Suppressor macrophage (primary cell): ENCODE measurements around the gene CD40LG.

Experiments used
- DNase-seq, 4 experiments: peaks; one replicate each; pipeline ENCODE4 v3.0.0-alpha.2; 2020 to 2022

CD40LG gene

GRCh38 chrX:136650811-136651210, 2.9 kb downstream of the CD40LG start:
- DNase-seq, result no peak

- no peak for DNase-seq
These were observed 5.1 kb downstream of the CD40LG start for GRCh38 chrX:136652822-136653723.

GRCh38 chrX:136656361-136656964, 8.5 kb downstream of the CD40LG start:
- DNase-seq, result no peak

GRCh38 chrX:136658151-136658550, 10.2 kb downstream of the CD40LG start:
- DNase-seq, result no peak

DNA sequence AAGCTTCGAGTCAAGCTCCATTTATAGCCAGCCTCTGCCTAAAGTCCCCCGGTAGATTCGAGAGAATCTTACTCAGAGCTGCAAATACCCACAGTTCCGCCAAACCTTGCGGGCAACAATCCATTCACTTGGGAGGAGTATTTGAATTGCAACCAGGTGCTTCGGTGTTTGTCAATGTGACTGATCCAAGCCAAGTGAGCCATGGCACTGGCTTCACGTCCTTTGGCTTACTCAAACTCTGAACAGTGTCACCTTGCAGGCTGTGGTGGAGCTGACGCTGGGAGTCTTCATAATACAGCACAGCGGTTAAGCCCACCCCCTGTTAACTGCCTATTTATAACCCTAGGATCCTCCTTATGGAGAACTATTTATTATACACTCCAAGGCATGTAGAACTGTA, 11.2 kb downstream of the CD40LG start:
- DNase-seq, result no peak

DNA sequence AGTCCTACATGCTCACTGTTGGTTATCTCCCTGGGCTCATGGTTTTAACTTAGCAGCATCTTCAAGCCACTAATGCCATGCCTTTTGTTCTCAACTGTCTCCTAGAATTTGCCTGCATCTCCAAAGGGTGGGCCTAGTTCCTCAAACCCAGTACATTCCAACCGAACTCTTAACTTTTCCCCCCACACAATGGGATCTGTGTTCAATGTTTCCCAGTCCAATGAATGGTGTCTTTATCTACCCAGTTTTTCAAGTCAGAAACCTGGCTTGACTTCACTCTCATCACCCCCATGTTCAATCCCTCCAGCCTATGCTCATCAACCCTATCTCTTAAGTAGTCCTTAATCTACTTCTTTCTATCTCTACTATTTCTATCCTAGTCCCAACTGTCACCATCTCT, 12.9 kb downstream of the CD40LG start:
- DNase-seq, result no peak

DNA sequence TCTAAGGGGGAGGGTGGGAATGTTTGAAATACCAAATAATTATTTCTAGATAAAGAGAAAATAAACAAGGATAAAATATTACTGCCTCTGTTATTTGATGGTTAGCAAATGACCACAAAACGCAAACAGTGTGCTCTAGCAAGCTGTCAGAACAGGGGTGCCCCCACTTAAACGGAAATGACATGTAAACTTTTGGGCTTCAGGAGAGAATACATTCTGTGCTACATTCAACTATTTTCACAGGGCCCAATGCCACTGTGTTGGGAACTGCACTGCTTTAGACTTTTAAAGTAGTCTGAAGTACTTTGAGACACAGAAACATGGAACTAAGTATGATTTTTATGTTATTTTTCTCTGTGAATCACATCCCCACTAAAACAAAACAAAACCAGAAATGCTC, 14.1 kb downstream of the CD40LG start:
- DNase-seq, result no peak

- no peak for DNase-seq
These were observed 15.0 kb downstream of the CD40LG start for GRCh38 chrX:136662976-136663375.

- DNase-seq, result peak; percentile 10 to 47 (median 27)
These were observed 17.4 kb downstream of the CD40LG start for GRCh38 chrX:136665258-136665900.

- DNase-seq, result peak in 3 of 4 experiments; percentile 1 to 32 (median 2)
These were observed 18.1 kb downstream of the CD40LG start for GRCh38 chrX:136666088-136666487.

GRCh38 chrX:136667446-136668168, 19.6 kb downstream of the CD40LG start:
- no peak for DNase-seq

DNA sequence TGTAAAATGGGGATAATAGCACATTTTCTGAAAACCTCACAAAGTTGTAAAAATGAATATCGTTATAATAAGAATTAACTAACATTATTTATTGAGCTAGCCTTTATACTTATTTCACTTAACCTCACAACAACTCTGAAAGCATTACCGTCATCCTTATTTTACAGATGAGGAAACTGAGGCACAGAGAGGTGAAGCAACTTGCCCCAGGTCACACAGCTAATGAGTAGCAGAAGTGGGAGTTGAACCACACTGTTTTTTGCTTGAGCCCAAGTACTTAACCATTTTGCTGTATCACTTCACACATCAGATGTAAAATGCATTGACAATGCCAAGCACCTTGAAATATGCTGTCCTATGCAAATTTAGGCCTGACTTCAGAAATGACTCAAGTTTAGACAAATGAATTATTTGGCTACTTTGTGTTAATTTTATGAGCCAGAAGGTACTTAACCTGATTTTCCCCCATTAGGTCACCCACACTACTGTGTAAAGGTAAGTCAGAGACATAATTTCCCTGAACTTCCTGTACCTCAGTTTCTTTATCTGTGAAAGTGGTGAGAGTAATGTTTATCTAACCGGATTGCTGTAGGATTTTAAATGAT, 23.1 kb downstream of the CD40LG start:
- DNase-seq, result no peak

GRCh38 chrX:136674270-136674985, 26.5 kb downstream of the CD40LG start:
- DNase-seq, result no peak

DNA sequence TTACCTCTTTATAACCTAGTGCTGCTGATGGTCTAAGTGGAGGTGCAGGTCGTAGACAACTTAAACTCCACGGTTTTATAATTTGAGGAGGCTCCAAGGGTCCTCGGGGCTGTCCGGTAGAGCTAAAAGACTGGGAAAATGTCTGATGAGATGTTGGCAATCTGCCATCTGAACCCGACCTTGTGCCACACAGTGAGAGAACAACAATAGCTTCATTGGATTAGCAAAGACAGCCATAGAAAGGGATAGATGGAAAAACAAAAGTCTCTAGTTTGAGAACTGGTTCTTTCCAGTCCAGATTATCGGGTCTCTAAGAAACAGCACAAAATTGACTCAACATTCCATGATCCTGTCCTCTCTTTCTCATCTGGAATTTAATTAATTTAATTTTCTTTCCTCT, 31.6 kb downstream of the CD40LG start:
- DNase-seq, result no peak

GRCh38 chrX:136684120-136684519, 36.2 kb downstream of the CD40LG start:
- no peak for DNase-seq

DNA sequence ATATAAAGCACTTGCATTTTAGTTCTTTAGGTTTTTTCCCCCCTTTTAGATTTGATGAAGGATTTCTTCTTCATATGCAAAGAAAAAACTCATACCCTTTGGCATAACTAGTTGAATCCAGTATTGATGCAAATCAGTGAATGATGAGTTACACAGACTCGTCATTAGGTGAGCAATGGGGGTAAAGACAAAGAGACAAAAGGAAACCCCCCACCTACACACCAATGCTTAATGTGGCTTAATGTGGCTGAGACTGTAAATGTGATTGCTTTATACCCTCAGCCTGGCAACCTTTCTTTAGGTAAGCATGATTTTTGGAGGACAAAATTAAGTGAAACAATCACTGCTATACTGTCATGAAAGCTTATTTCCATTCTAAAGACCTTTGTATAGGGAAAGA, 39.5 kb downstream of the CD40LG start:
- DNase-seq, result no peak

GRCh38 chrX:136689436-136689835, 41.5 kb downstream of the CD40LG start:
- DNase-seq, result no peak

- DNase-seq, result no peak
These were observed 43.3 kb downstream of the CD40LG start for GRCh38 chrX:136691028-136691809.

DNA sequence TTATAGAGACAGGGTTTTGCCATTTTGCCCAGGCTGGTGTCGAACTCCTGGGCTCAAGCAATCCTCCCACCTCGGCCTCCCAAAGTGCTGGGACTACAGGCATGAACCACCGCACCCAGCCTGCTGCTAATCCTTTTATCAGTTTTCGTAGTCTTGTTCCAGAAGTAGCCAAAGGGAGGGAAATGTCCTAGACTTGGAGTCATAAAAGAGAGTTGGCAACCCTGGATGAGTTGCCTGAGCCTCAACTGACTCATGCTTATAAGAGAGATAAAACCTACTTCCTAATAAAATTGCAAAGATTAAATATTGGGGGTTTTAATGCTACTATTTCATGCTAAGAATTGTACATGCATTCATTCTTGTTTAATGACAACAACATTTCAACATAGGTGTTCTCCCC, 44.3 kb downstream of the CD40LG start:
- DNase-seq, result no peak

DNA sequence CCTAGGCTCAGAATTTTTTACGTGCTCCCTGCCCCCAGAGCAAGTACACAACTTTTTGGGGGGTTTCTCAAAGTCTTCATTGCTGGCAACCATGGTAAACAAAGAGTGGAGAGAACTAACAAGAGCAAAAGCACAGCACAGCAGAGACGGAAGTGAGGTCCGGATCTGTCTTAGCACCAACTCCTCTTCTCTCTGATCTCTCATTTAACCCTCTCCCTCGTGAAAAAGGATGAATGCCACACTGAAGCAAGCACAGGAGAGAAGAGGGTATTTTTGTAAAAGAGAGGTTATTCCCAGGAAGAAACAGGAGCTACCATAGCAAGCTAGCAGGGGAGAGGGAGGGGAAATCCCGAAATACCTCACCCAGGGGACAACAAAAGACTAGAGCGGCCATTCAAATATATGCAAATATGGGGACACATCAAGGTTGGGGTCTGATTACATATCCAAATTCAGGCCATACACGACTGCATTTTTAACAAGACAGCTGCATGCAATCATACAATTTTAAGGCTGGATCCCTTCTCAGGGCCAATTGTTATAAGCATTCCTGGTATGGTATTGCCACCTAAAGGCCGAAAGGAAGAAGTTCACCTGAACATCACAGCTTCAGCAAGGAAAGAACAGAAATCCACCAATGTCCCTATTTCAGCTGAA, 46.6 kb downstream of the CD40LG start:
- DNase-seq, result peak in 3 of 4 experiments; percentile 15 to 51 (median 33)
